Mammary epithelial cell (primary cell): ENCODE results near the gene STOX2.

Source experiments
- EZH2 ChIP-seq: IDR thresholded peaks from 2 replicates; pipeline ENCODE4 v1.6.1; 2012; ENCODE audit warnings: low read length, inconsistent platforms, borderline replicate concordance
- TF ChIP-seq, protein P1 (sequence below), 2 donors: IDR thresholded peaks in 1 of 2; conservative IDR thresholded peaks in 1 of 2; 2 replicates each; pipeline ENCODE4 v1.5.1; 2011 to 2012; ENCODE audit warnings: inconsistent platforms in 2 of 2, low read length in 2 of 2, mild to moderate bottlenecking in 2 of 2, control low read depth in 1 of 2, low read depth in 1 of 2; ENCODE audit not compliant: insufficient read depth in 1 of 2; ENCODE audit errors: extremely low read depth in 1 of 2

DNA sequence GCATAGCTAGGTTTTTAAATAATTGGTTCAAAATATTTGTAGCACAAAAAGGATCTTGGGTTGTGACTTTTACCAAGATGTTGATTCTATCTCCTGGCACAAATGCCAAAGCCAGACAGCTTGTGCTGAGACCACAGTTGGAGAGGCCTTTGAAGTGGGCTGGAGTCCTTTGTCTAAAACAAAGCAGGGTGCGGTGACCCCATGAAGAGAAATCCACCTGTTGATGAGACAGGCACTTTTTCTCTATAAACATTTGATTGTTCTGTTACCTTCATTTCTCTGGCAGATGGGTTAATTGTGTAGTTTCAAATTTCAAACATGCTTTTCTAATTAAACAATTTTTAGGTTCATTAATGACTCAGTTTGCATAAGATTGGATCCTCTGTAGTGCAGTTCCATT, 56.7 kb downstream of the STOX2 start:
- no peak for TF ChIP-seq EZH2
- TF ChIP-seq, protein P1, sequence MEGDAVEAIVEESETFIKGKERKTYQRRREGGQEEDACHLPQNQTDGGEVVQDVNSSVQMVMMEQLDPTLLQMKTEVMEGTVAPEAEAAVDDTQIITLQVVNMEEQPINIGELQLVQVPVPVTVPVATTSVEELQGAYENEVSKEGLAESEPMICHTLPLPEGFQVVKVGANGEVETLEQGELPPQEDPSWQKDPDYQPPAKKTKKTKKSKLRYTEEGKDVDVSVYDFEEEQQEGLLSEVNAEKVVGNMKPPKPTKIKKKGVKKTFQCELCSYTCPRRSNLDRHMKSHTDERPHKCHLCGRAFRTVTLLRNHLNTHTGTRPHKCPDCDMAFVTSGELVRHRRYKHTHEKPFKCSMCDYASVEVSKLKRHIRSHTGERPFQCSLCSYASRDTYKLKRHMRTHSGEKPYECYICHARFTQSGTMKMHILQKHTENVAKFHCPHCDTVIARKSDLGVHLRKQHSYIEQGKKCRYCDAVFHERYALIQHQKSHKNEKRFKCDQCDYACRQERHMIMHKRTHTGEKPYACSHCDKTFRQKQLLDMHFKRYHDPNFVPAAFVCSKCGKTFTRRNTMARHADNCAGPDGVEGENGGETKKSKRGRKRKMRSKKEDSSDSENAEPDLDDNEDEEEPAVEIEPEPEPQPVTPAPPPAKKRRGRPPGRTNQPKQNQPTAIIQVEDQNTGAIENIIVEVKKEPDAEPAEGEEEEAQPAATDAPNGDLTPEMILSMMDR (conservative IDR thresholded peaks at IDR 0.05 in 1 of 2, IDR thresholded peaks at IDR 0.05 in 1 of 2; ENCODE audit: extremely low read depth in 1 of 2, insufficient read depth in 1 of 2, low read depth in 1 of 2, low read length in 2 of 2): no peak
